ENCODE data around the gene BTN3A1.
A peak's percentile ranks its signal among the peaks of the same experiment; 100 is the strongest.
"Not testable (repeated sequence)": the region's sequence is repeated elsewhere in the genome, so short reads cannot be mapped to it uniquely, and the experiment has no call there.

The BTN3A1 gene

DNA sequence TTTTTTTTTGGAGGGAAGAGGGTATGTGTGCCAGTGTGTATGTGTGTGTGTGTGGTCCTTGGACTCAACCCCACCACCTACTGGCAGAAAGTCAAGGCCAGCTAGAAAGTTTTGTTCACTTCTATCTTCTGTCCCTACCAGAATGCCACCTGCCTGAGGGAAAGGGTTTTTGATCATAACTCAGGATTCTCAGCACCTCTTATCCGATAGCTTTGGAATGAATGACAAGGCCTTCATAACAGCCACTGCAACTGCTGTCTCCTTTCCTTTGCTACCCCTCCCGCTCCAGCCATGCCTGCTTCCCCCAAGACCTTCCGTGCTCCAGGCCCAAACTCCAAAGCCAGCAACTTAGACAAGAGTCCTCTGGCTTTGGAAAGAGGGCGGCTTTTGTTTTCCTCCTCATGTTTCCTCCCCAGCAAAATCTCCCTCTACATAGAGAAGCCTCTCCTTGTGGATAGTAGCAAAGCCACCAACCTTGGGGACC, 18.7 kb downstream of the BTN3A1 start:
- DNase-seq (ENCODE audit: insufficient read length, low spot score) (no peak), FAIRE-seq (peak; percentile 60)
- TF ChIP-seq POLR2A (IDR thresholded peaks at IDR 0.05; ENCODE audit: low read depth, low read length), result no peak
- TF ChIP-seq TAF1 (IDR thresholded peaks at IDR 0.05; ENCODE audit: low read depth, low read length), result no peak
- TF ChIP-seq PAX5 (IDR thresholded peaks at IDR 0.05; ENCODE audit: insufficient read depth, low read length, severe bottlenecking), result no peak
- no peak for TF ChIP-seq POLR2AphosphoS5 (IDR thresholded peaks at IDR 0.05; ENCODE audit: low read depth, low read length)
- TF ChIP-seq SPI1 (IDR thresholded peaks at IDR 0.05; ENCODE audit: low read depth, low read length), result no peak

DNA sequence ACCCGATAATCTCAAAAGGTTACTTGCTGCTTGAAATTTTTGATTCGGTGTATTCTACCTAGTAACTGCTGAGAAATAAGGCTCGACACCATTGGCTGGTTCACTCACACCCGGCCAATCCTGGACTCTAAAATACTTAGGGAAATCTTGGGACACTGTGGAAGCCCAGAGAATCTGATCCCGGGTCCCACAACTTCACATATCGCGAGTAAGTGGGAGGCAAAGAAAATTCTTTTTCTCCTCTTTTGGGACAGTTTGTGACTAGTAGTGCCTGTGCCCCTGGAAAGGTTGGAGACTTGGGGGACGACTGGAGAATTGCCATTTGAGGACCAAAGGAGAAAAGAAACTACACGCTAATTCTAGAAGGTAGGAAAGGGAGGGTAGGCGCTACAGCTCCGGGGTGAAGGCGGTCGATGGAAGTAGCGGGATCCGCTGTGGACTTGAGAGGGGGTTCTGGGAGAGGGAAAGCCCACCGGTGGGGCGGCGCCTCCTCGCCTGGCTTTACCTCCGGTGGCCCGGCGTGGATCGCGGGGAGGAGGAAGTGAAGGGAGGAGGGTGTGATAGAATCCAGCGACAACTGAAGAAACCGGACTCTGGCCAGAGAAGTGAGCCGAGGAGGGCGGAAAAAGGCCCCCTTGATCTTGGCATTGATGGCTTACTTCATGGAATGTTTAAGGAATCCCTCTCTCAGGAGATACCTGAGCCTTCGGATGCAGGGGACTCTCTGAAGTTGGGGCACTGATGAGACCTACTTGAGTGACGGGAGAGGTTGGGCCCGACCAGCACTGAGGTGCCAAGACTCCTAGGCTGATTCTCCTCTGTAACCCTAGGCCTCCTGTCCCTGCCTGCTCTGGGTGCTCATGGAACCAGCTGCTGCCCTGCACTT, 19.4 kb downstream of the BTN3A1 start:
- no peak for TF ChIP-seq POLR2A (IDR thresholded peaks at IDR 0.05; ENCODE audit: low read depth, low read length)
- peak; percentile 48 for TF ChIP-seq SPI1 (IDR thresholded peaks at IDR 0.05; ENCODE audit: low read depth, low read length)
- DNase-seq (ENCODE audit: insufficient read length, low spot score) (peak; percentile 53), FAIRE-seq (peak; percentile 74)

DNA sequence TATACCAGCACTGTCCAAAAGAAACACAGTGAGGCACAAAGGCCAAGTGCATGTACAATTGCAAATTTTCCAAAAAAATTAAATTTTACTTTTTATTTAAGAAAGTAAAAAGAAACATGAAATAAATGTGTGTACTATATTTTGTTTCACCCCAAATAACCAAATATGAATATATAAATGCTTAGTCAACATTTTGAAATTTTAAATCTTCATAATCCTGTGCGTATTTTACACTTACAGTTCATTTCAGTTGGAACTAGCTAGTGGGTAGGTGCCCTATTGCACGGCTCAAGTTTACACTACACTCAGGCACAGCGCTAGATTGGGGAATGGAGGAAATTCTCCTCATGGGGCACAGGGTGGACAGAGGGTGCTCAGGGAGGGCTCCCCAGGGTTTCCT, 20.3 kb downstream of the BTN3A1 start:
- TF ChIP-seq SPI1 (IDR thresholded peaks at IDR 0.05; ENCODE audit: low read depth, low read length), result no peak
- TF ChIP-seq POU2F2 (IDR thresholded peaks at IDR 0.05; ENCODE audit: low read depth, low read length), result no peak
- FAIRE-seq, result no peak

DNA sequence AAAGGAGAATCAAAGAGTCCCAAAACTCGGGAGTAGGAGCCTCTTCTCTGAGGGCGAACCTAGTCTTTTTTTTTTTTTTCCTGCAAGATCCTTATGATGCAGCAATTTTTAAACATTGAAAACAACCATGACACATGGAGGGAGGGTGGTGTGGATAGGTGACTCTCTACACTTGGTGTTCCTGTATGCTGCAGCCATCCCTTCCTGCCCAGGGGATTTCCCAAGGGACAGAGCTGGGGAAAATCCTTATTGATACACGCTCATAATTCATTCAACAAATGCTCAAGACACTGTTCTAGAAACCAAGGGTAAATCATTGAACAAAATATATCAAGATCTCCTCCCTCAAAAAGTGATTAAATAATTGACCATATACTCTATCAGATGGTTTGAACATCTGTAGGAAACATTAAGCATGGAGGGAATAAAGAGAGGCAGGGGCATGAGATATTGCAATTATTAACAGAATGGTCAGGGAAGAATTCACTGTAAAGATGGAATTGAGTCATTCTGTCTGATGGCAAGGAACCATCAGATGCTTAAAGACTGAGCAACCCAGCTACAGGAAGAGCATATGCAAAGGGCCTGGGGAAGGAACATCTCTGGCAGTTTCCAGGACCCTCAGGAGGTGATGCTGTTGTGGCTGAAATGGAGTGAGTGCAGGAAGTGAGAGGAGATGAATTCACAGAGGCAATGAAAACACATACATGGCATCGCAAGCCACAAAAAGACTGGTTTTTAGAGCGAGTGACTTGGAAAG, 24.8 kb downstream of the BTN3A1 start:
- FAIRE-seq (no peak), DNase-seq (ENCODE audit: insufficient read length, low spot score) (no peak)
- TF ChIP-seq SPI1 (IDR thresholded peaks at IDR 0.05; ENCODE audit: low read depth, low read length) (no peak), POLR2AphosphoS5 (IDR thresholded peaks at IDR 0.05; ENCODE audit: low read depth, low read length) (no peak), PAX5 (IDR thresholded peaks at IDR 0.05; ENCODE audit: insufficient read depth, low read length, severe bottlenecking) (no peak), POLR2A (IDR thresholded peaks at IDR 0.05; ENCODE audit: low read depth, low read length) (no peak), TAF1 (IDR thresholded peaks at IDR 0.05; ENCODE audit: low read depth, low read length) (no peak), POU2F2 (IDR thresholded peaks at IDR 0.05; ENCODE audit: low read depth, low read length) (no peak)

More for the DNA sequence above, 20.3 kb downstream of the BTN3A1 start:
- DNase-seq (ENCODE audit: insufficient read length, low spot score), result no peak

DNA sequence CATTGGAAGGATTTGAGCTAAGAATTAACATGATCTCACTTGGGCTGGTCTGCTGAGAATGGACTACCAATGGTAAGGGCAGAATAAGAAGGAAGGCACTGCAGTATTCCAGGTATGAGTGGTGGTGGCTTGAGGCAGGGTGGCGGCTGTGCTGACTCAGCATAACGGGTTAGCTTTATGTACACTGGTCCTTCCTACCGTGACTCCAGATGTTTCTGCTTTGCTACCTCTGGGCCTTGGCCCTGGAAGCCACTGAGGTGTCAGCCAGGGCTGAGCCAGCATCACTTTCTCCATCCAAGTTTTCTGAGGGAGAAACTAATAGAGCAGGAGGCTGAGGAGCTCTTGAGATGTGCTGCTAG, 25.4 kb downstream of the BTN3A1 start:
- no peak for FAIRE-seq
- no peak for TF ChIP-seq POU2F2 (IDR thresholded peaks at IDR 0.05; ENCODE audit: low read depth, low read length)
- no peak for TF ChIP-seq TAF1 (IDR thresholded peaks at IDR 0.05; ENCODE audit: low read depth, low read length)
- TF ChIP-seq PAX5 (IDR thresholded peaks at IDR 0.05; ENCODE audit: insufficient read depth, low read length, severe bottlenecking), result no peak
- TF ChIP-seq POLR2A (IDR thresholded peaks at IDR 0.05; ENCODE audit: low read depth, low read length), result no peak
- TF ChIP-seq SPI1 (IDR thresholded peaks at IDR 0.05; ENCODE audit: low read depth, low read length), result no peak
- TF ChIP-seq POLR2AphosphoS5 (IDR thresholded peaks at IDR 0.05; ENCODE audit: low read depth, low read length), result no peak
- DNase-seq (ENCODE audit: insufficient read length, low spot score), result no peak

DNA sequence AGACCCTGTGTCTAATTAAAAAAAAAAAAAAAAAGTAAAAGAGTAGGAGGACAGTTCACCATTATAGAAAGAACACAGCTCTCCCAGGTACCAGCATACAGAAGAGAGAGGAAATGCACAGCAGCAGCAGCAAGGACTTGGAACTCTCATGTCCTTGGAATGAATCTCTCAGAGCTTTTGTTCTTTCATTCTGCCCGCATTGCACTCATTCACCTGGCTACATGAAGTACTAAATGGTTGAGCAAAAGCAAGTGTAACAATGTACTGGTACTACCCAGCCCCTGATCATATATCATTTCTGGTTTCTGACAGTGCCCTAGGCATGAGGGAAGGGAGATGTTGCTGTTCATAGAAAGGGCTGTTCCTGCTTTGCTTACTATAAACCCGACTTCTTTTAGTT, 26.1 kb downstream of the BTN3A1 start:
- DNase-seq (ENCODE audit: insufficient read length, low spot score) (no peak), FAIRE-seq (no peak)
- TF ChIP-seq POU2F2 (IDR thresholded peaks at IDR 0.05; ENCODE audit: low read depth, low read length) (no peak), SPI1 (IDR thresholded peaks at IDR 0.05; ENCODE audit: low read depth, low read length) (no peak), POLR2AphosphoS5 (IDR thresholded peaks at IDR 0.05; ENCODE audit: low read depth, low read length) (no peak), TAF1 (IDR thresholded peaks at IDR 0.05; ENCODE audit: low read depth, low read length) (no peak), PAX5 (IDR thresholded peaks at IDR 0.05; ENCODE audit: insufficient read depth, low read length, severe bottlenecking) (no peak), POLR2A (IDR thresholded peaks at IDR 0.05; ENCODE audit: low read depth, low read length) (no peak)

DNA sequence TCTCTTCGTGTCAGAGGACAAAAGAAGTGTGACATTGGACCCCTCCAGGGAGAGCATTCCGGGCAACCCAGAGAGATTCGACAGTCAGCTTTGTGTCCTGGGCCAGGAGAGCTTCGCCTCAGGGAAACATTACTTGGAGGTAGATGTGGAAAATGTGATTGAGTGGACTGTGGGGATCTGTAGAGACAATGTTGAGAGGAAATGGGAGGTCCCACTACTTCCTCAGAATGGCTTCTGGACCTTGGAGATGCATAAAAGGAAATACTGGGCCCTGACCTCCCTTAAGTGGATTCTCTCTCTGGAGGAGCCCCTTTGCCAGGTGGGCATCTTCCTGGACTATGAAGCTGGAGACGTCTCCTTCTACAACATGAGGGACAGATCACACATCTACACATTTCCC, 28.7 kb downstream of the BTN3A1 start:
- DNase-seq (ENCODE audit: insufficient read length, low spot score) (no peak), FAIRE-seq (no peak)
- TF ChIP-seq POLR2AphosphoS5 (IDR thresholded peaks at IDR 0.05; ENCODE audit: low read depth, low read length), result no peak
- no peak for TF ChIP-seq PAX5 (IDR thresholded peaks at IDR 0.05; ENCODE audit: insufficient read depth, low read length, severe bottlenecking)
- TF ChIP-seq TAF1 (IDR thresholded peaks at IDR 0.05; ENCODE audit: low read depth, low read length), result no peak
- TF ChIP-seq POLR2A (IDR thresholded peaks at IDR 0.05; ENCODE audit: low read depth, low read length), result no peak
- TF ChIP-seq SPI1 (IDR thresholded peaks at IDR 0.05; ENCODE audit: low read depth, low read length), result no peak
- no peak for TF ChIP-seq POU2F2 (IDR thresholded peaks at IDR 0.05; ENCODE audit: low read depth, low read length)

DNA sequence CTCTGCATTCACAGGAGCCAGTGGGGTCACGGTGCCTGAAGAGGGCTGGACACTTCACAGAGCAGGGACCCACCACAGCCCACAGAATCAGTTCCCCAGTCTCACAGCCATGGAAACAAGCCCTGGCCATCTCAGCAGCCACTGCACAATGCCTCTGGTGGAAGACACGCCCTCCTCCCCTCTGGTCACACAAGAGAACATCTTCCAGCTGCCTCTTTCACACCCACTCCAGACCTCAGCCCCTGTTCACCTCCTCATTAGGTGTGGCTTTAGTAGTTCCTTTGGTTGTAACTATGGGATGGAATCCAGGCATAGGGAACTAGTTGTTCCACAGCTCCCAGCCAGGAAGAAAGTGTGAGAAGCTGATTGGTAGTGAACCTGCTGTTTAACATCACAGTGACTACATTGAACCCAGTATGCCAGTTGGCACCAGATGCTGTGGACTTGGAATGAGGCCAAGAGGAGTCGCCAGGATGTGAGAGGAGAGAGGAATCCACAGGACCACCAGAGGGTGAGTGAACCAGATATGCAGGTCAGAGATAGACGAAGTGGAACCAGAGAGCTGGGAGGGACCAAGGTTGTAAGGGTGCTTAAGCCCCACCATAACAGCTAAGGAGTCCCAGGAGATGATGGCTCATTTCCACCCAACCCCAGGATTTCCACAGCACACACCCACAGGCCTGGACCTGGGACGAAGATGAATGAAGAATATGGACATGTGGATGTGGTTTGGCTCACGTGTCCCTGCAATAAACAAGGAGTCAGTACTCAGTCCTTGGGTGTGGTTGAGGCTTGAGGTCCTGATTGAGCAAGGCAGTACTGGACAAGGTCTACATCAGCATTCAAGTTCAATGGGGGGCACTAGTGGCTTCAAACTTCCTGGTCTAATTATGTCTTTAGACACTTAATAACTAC, 29.4 kb downstream of the BTN3A1 start:
- DNase-seq (ENCODE audit: insufficient read length, low spot score) (no peak), FAIRE-seq (no peak)
- TF ChIP-seq POLR2AphosphoS5 (IDR thresholded peaks at IDR 0.05; ENCODE audit: low read depth, low read length), result no peak
- TF ChIP-seq SPI1 (IDR thresholded peaks at IDR 0.05; ENCODE audit: low read depth, low read length), result no peak
- TF ChIP-seq PAX5 (IDR thresholded peaks at IDR 0.05; ENCODE audit: insufficient read depth, low read length, severe bottlenecking), result no peak
- no peak for TF ChIP-seq TAF1 (IDR thresholded peaks at IDR 0.05; ENCODE audit: low read depth, low read length)
- TF ChIP-seq POLR2A (IDR thresholded peaks at IDR 0.05; ENCODE audit: low read depth, low read length), result no peak
- TF ChIP-seq POU2F2 (IDR thresholded peaks at IDR 0.05; ENCODE audit: low read depth, low read length), result no peak

DNA sequence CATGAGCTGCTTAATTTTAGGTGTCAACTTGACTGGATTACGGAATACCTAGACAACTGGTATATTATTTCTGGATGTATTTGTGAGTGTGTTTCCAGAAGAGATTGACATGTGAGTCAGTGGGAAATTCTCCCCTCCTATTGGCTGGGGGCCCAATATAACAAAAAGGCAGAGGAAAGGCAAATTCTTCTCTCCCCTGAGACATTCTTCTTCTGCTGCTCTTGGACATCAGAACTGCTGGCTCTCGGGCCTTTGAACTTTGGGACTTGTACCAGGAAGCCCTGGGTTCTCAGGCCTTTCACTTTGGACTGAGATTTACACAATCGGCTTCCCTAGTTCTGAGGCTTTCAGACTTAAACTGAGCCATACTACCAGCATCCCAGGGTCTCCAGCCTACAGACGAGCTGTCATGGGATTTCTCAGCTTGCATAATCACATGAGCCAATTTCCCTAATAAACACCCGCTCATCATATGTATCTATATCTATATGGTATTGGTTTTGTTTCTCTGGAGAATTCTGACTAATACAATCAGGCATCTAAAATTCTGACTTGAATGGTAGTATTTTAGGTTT, 30.6 kb downstream of the BTN3A1 start:
- TF ChIP-seq PAX5 (IDR thresholded peaks at IDR 0.05; ENCODE audit: insufficient read depth, low read length, severe bottlenecking), result no peak
- no peak for TF ChIP-seq POLR2AphosphoS5 (IDR thresholded peaks at IDR 0.05; ENCODE audit: low read depth, low read length)
- no peak for TF ChIP-seq POLR2A (IDR thresholded peaks at IDR 0.05; ENCODE audit: low read depth, low read length)
- TF ChIP-seq TAF1 (IDR thresholded peaks at IDR 0.05; ENCODE audit: low read depth, low read length), result no peak
- no peak for TF ChIP-seq SPI1 (IDR thresholded peaks at IDR 0.05; ENCODE audit: low read depth, low read length)
- TF ChIP-seq POU2F2 (IDR thresholded peaks at IDR 0.05; ENCODE audit: low read depth, low read length), result no peak
- DNase-seq (ENCODE audit: insufficient read length, low spot score), result no peak
- FAIRE-seq, result no peak

DNA sequence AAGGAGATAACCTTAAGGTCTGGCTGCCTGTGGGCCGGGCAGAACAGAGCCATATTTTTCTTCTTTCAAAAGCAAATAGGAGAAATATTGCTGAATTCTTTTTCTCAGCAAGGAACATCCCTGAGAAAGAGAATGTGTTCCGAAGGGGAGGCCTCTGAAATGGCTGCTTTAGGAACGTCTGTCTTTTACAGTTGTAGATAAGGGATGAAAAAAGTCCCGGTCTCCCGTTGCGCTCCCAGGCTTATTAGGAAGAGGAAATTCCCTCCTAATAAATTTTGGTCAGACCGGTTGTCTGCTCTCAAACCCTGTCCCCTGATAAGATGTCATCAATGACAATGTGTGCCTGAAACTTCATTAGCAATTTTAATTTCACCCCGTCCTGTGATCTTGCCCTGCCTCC, 31.6 kb downstream of the BTN3A1 start:
- not testable (repeated sequence) for DNase-seq (ENCODE audit: insufficient read length, low spot score); FAIRE-seq
